Inferior parietal cortex (tissue), 1 donor: ENCODE data around the gene F2RL1.
A peak's percentile ranks its signal among the peaks of the same experiment; 100 is the strongest.
"Not testable (repeated sequence)": the region's sequence is repeated elsewhere in the genome, so short reads cannot be mapped to it uniquely, and the experiment has no call there.

Experiments used
- DNase-seq: peaks from one replicate; pipeline ENCODE4 v3.0.0-alpha.2; 2016; ENCODE audit errors: extremely low spot score

F2RL1 gene

DNA sequence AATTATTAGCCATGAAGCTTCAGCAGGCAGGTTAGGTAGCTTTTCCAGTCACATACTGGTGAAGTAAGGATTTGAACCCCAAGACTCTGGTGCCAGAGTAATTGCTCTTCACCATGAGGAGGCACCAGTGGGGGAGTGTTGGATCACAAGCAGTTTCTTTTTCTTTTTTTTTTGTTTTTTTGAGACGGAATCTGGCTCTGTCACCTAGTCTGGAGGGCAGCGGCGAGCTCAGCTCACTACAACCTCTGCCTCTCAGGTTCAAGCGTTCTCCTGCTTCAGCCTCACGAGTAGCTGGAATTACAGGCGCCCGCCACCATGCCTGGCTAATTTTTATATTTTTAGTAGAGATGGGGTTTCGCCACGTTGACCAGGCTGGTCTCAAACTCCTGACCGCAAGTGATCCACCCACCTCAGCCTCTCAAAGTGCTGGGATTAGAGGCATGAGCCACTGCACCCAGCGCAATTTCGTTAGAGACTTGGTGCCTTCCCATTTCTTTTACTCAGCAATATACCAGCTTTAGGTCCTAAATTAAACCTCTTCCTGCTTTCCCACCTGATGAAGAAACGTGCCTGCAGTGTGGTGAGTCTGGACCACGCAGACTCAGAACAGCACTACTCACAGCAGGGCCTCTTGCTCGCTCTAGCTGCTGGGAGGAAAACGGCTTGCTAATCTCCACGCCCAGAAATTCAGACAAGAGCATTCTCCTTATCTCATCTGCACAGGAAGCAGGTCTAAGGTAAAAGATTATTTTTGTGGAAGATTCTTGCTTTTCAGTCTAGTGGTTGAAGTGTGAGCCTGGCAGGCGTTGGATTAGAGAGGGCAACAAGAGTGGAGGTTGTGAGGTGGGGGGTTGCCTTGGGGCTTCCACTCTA, 30.8 kb downstream of the F2RL1 start, which contains the start of gene S100Z:
TSS of gene S100Z (plus strand) at position 596 of the 873 bp plus-strand sequence. CDS start 25,346 bp downstream, outside the sequence.
- DNase-seq, result peak; percentile 27

DNA sequence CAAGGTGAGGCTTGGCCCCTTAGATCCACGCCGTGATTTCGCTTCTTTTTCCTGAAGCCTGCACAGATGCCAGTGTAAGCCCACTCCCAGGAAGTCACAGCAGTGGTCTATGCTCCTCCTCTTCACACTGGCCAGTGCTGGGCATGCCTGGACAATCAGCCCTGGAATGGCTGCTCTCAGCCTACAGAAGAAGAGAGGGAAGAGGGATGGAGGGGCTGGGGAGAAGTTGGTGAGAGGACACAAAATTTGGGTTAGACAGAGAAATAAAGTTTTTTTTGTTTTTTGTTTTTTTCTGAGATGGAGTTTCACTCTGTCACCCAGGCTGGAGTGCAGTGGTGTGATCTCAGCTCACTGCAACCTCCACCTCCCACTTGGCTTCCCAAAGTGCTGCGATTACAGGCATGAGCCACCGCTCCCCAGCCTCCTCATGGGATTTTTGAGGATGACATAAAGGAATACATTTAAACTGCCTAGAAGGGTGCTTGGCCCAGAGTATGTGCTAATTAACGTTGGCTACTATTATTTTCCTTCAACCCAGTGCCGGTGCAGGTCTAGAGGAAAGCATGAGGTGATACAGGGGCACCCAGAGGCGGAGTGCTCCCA, 31.8 kb downstream of the F2RL1 start:
- no peak for DNase-seq

DNA sequence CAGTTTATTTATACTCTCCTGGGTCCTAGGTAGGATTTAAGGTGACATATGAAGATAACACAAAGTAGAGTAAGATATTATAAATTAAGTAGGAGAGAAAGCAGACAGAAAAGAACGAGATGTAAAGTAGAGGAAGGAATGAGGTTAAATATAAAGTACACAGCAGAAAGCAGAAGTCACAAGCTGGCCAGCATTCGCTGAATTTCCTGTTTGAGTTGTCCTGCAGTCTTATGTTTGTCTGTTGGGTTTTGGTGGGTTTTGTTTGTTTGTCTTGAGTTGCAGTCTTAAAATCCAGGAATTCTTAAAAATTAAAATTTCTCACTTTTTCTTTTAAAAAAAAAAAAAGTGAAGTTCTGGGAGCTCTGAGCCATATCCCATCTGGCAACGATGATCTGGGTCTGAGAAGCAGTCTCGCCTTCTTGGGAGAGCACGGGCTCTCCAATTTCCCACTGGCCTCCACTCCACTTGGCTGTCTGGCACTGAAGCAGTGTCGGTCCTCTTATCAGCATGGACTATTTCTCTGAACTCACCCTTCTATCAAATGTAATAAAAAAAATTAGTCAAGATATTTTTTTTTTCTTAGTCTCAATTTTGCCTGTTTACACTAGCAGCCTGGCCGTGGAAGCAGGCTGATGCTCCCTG, 33.0 kb downstream of the F2RL1 start:
- no peak for DNase-seq

GRCh38 chr5:76852772-76853171, 33.9 kb downstream of the F2RL1 start:
- DNase-seq, result no peak

- not testable (repeated sequence) for DNase-seq
Observed at GRCh38 chr5:76853741-76854140, 34.9 kb downstream of the F2RL1 start.

GRCh38 chr5:76854644-76855043, 35.8 kb downstream of the F2RL1 start:
- no peak for DNase-seq

DNA sequence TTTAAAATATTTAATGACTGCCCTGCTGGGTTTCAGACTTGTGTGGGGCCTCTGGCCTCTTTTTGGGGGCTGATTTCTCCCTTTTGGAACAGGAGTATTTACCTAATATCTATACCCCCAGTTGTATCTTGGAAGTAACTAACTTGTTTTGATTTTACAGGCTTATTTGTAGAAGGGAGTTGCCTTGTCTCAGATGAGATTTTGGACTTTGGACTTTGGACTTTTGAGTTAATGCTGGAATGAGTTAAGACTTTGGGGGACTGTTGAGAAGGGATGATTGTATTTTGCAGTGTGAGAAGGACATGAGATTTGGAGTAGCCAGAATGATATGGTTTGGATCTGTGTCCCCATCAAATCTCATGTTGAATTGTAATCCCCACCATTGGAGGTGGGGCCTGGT, 36.7 kb downstream of the F2RL1 start:
- DNase-seq, result not testable (repeated sequence)

- no peak for DNase-seq
Observed at GRCh38 chr5:76855961-76856360, 37.1 kb downstream of the F2RL1 start.

DNA sequence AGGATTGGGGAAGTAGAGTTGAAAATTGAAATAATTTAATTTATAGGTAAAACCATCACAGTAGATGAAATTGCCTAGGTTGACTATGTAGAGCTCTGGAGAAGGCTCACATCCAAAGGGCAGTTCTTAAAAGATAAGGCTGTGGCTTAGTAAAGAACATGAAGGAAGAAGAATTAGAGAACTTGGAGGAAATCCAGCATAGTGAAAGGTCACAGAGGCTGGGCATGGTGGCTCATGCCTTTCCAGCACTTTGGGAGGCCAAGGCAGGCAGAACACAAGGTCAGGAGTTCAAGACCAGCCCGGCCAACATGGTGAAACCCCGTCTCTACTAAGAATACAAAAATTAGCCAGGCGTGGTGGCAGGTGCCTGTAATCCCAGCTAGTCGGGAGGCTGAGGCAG, 38.0 kb downstream of the F2RL1 start:
- not testable (repeated sequence) for DNase-seq

GRCh38 chr5:76859591-76860247, 40.9 kb downstream of the F2RL1 start:
- DNase-seq, result no peak

GRCh38 chr5:76861612-76862011, 42.8 kb downstream of the F2RL1 start:
- DNase-seq, result no peak

DNA sequence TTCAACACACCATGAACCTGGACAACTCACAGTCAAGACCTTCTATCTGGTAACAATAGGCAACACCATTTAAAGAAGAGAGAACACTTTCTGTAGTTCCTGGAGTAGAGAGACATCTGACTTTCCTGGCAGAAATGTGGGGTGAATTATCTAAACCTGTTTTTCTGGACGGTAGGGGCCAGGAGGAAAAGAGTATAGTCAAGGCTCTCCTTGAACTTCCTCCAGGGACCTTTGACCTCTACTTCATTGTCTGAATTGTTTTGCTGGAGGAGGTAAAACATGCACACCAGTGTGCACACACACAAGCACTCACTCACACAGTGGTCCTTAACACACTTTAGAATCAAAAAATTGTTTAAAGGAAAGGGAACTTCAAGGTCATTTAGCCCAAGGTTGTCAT, 44.2 kb downstream of the F2RL1 start:
- no peak for DNase-seq

- DNase-seq, result no peak
Observed at GRCh38 chr5:76866503-76866902, 47.7 kb downstream of the F2RL1 start.

GRCh38 chr5:76867038-76867437, 48.2 kb downstream of the F2RL1 start:
- DNase-seq, result no peak

DNA sequence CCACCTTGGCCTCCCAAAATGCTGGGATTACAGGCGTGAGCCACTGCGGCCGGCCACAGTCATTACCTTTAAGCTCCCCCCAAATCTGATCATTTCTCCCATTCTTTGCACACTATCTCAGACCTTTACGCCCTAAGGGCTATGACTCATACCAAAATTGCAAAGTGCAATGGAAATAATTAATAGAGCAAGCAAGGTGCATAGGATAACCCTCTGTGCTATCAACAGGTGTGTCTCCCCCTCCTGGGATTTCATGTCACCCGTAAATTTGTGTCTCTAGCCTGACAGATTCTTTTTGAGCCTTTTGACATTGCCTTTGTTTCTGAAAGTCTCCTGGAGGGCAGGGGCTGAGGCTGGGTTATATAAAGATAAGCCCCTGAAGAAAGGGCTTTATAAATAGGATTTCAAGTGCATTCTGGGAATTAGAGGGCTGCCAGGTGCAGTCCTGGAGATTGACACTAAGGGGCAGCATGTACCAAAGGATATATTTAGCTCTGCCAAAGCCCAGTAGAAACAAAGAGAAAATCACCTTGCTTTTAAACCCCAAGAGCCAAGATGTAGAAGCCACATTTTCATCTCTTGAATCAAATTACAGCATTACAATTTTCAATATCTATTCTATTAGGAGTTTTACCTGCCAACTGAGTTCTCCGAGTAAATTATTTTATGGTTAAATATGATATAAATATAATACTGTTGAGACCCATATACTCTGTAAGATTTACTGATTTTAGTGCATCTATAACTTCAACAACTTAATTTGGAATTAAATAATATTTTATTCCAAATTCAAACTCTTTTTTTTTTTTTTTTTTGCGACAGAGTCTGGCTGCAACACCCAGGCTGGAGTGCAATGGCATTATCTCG, 49.2 kb downstream of the F2RL1 start:
- peak; percentile 80 for DNase-seq

GRCh38 chr5:76870046-76870445, 51.2 kb downstream of the F2RL1 start:
- no peak for DNase-seq

DNA sequence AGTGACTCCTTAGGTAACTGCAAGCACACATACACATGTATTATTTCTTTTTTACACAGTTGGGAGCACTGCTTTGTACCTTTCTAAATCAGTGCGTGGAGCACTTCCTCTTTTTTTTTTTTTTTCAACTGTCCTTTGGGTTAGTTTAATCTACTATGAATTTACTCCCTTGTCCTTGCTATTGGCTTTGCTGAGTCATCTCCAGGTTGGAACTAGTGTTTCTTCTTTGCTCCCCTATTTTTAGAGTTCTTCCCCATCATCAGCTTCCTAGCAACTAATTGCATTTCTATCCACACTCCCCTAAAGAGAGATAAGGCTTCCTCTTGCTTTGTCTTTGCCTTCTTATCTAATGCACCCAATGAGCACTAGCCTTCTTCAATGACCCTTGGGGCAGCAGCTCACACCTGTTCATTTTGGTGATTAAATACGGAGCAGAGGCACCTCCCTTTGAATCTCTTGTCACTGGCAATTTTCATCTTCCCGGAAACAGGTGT, 55.3 kb downstream of the F2RL1 start:
- no peak for DNase-seq
